WERI-Rb-1 (cell line): ENCODE measurements around the gene CREG2.

Experiments
- DNase-seq: peaks from one replicate; pipeline ENCODE4 v3.0.0-alpha.2; 2020
- H3K27ac ChIP-seq: fragments of 250-450 bp; sonication (Bioruptor Pico); 2 replicates; pipeline ENCODE4 v1.5.1; 2020; ENCODE audit warnings: mild to moderate bottlenecking, moderate library complexity
- H3K27me3 ChIP-seq: fragments of 250-450 bp; sonication (Bioruptor Pico); 2 replicates; pipeline ENCODE4 v1.5.1; 2021; ENCODE audit warnings: mild to moderate bottlenecking, low read depth, moderate library complexity; ENCODE audit not compliant: insufficient read depth, severe bottlenecking
- H3K36me3 ChIP-seq: fragments of 250-450 bp; sonication (Bioruptor Pico); 2 replicates; pipeline ENCODE4 v1.5.1; 2020; ENCODE audit warnings: mild to moderate bottlenecking, moderate library complexity
- H3K4me3 ChIP-seq: 2 replicates; pipeline ENCODE4 v1.5.1; 2011; ENCODE audit warnings: low read depth, mild to moderate bottlenecking, control low read depth, low read length
- H3K9me3 ChIP-seq: fragments of 250-450 bp; sonication (Bioruptor Pico); 2 replicates; pipeline ENCODE4 v1.5.1; 2021; ENCODE audit warnings: mild to moderate bottlenecking, moderate library complexity; ENCODE audit not compliant: severe bottlenecking
- TF ChIP-seq, protein P1 (sequence below): IDR thresholded peaks from 2 replicates; pipeline ENCODE4 v1.5.1; 2011; ENCODE audit warnings: low read depth, mild to moderate bottlenecking, control low read depth, inconsistent platforms, low read length

The CREG2 gene, protein sequence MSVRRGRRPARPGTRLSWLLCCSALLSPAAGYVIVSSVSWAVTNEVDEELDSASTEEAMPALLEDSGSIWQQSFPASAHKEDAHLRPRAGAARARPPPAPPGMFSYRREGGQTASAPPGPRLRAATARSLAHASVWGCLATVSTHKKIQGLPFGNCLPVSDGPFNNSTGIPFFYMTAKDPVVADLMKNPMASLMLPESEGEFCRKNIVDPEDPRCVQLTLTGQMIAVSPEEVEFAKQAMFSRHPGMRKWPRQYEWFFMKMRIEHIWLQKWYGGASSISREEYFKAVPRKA

GRCh38 chr2:101387151-101387834 lies at the start of gene CREG2:
Gene CREG2, minus strand, starts transcription at chr2:101387503. Its CDS starts 46 bp downstream, at chr2:101387457.
- no peaks in the 10 kb centered on the region for H3K27me3 ChIP-seq

DNA sequence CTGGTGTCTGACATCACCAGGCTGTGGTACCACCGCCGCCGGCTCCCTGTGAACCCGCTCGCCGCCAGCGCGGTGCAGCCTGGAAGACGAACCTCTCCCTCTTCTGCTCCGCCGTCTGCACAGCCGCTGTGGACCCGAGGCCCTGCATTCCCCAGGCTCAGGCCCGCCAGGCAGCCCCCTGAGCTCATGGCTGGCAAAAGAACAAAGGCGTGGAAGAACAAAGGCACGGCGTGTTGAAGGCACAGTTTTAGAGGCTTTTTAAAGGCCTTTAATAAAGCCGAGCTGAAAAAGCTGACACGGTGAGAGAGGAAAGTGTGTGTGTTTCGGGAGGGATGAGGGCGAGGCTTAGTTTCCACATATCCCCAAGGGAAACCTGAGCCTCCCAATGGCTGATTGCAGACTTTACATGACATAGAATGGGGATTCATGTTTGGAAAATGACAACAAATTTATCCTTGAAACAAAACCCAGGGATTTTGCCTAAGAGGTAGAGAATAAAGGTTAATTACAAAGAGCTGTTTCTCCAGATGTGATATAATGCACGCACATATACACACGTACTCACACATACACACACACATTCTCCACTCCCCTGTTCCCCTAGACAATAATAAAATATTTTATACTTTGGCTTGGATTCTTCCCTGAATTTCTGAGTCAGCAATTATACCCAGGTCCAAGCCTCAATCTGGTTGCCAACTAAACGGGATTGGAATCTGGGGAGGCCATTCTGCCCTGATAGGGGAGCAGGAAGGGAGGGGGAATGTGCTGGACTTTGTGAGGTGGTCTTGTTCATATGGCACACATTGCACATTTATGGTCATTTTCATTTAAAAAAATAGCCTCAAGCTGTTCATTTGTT lies 47.9 kb upstream of the CREG2 start:
- no peaks in the 10 kb centered on the region for H3K36me3 ChIP-seq
- no peak overlapping the region for H3K4me3 ChIP-seq
- DNase-seq, result no peak
- no peaks in the 10 kb centered on the region for H3K27me3 ChIP-seq
- H3K27ac ChIP-seq, result no peak overlapping the region
- TF ChIP-seq, protein P1, sequence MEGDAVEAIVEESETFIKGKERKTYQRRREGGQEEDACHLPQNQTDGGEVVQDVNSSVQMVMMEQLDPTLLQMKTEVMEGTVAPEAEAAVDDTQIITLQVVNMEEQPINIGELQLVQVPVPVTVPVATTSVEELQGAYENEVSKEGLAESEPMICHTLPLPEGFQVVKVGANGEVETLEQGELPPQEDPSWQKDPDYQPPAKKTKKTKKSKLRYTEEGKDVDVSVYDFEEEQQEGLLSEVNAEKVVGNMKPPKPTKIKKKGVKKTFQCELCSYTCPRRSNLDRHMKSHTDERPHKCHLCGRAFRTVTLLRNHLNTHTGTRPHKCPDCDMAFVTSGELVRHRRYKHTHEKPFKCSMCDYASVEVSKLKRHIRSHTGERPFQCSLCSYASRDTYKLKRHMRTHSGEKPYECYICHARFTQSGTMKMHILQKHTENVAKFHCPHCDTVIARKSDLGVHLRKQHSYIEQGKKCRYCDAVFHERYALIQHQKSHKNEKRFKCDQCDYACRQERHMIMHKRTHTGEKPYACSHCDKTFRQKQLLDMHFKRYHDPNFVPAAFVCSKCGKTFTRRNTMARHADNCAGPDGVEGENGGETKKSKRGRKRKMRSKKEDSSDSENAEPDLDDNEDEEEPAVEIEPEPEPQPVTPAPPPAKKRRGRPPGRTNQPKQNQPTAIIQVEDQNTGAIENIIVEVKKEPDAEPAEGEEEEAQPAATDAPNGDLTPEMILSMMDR, result no peak
- H3K9me3 ChIP-seq, result no peaks in the 10 kb centered on the region

More at GRCh38 chr2:101387151-101387834, at the start of gene CREG2:
- peak within 1 kb of the TSS; percentile 62 for H3K4me3 ChIP-seq
- no peak within 1 kb of the TSS for H3K27ac ChIP-seq
- H3K9me3 ChIP-seq, result no peaks in the 10 kb centered on the region
- peak; percentile 80 for DNase-seq
- no peaks in the 10 kb centered on the region for H3K36me3 ChIP-seq
- TF ChIP-seq, protein P1, result peak; percentile 85

GRCh38 chr2:101433465-101433864 lies 46.2 kb upstream of the CREG2 start:
- H3K4me3 ChIP-seq, result no peak overlapping the region
- DNase-seq, result no peak
- H3K27me3 ChIP-seq, result no peaks in the 10 kb centered on the region
- TF ChIP-seq, protein P1, result no peak
- H3K36me3 ChIP-seq, result no peaks in the 10 kb centered on the region
- no peaks in the 10 kb centered on the region for H3K9me3 ChIP-seq
- no peak overlapping the region for H3K27ac ChIP-seq

- Histone ChIP-seq H3K27ac (no peak overlapping the region), H3K9me3 (no peaks in the 10 kb centered on the region), H3K4me3 (no peak overlapping the region), H3K36me3 (no peaks in the 10 kb centered on the region), H3K27me3 (no peaks in the 10 kb centered on the region)
- TF ChIP-seq, protein P1, result no peak
- DNase-seq, result no peak
Observed at GRCh38 chr2:101432411-101433181, 45.3 kb upstream of the CREG2 start.

DNA sequence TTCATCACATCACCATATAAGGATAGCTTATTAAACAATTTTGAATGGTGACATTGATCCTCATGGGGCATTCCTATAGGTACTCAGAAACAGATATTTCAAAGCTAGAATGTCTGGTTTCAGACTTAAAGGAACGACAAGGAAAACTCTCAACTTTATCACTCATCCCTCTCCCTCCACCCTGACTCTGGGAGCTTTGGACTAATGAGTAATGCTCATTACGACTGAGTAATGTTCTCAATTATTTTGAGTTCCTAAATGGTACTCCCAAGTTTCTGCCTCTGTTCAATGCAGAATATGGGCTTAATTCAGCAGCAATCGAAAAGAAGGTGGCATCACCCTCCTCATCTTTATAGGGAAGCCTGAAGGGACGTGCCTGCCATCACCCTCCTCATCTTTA lies 44.2 kb upstream of the CREG2 start:
- Histone ChIP-seq H3K27ac (no peak overlapping the region), H3K4me3 (no peak overlapping the region), H3K36me3 (no peaks in the 10 kb centered on the region), H3K9me3 (no peaks in the 10 kb centered on the region), H3K27me3 (no peaks in the 10 kb centered on the region)
- TF ChIP-seq, protein P1, result no peak
- no peak for DNase-seq
